ENCODE results near the gene SLC25A22. TPM values are rescaled to one million over a fixed set of nuclear protein-coding genes. Genes with fewer than 3 reads are reported as not detected.

The SLC25A22 gene
- total RNA-seq, 4 donors from 2014 or later, result 6.0 to 28.3 (median 9.7) TPM

DNA sequence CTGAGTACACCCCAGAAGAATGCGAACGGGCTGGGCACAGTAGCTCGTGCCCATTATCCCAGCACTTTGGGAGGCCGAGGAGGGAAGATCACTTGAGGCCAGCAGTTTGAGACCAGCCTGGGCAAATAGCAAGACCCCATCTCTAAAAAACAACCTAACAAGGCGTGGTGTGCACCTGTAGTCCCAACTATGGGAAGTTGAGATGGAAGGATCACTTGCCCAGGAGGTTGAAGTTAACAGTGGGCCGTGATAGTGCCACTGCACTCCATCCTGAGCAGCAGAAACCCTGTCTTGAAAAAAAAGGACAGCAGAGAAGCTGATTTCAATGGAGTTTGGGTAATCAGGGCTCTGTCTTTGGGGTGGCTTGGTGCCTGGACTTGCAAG lies 15.0 kb upstream of the SLC25A22 start:
- H3K4me1 ChIP-seq, result peaks cover 6 to 30% (median 21%) of the 10 kb centered on the region in 4 donors
- H3K36me3 ChIP-seq, result peaks cover 0 to 13% (median 3%) of the 10 kb centered on the region in 4 donors
- no peak overlapping the region for H3K4me3 ChIP-seq
- in situ Hi-C loops (cut with MboI; ENCODE audit: low pct_ligation_motif_present in 1 of 4, low pct_unique_long_range_greater_than_20kb in 1 of 4, low sequenced_read_pairs in 3 of 4), result no loop called here
- DNase-seq, result no peak
- no peaks in the 10 kb centered on the region for H3K9me3 ChIP-seq
- no peak overlapping the region for H3K27ac ChIP-seq
- WGBS, 2 donors (ENCODE audit: low coverage in 1 of 2), result 91 to 100% methylated on average over 2 to 6 of the region's 6 CpGs
- no peak for TF ChIP-seq POLR2AphosphoS5 (IDR thresholded peaks at IDR 0.05)
- no peak for TF ChIP-seq POLR2A (IDR thresholded peaks at IDR 0.05)
- no peak for TF ChIP-seq EP300 (IDR thresholded peaks at IDR 0.05; ENCODE audit: low read depth)
- TF ChIP-seq CTCF (IDR thresholded peaks at IDR 0.05), result no peak
- no peaks in the 10 kb centered on the region for H3K27me3 ChIP-seq
- intact Hi-C loops (cut with DNase I; ENCODE audit: low total_unique reads), result no loop called here

GRCh38 chr11:812390-812789 lies 14.3 kb upstream of the SLC25A22 start:
- Histone ChIP-seq H3K27me3 (no peaks in the 10 kb centered on the region), H3K36me3 (peaks cover 0 to 13% (median 3%) of the 10 kb centered on the region in 4 donors), H3K4me3 (no peak overlapping the region), H3K9me3 (no peaks in the 10 kb centered on the region), H3K27ac (no peak overlapping the region), H3K4me1 (peaks cover 6 to 33% (median 28%) of the 10 kb centered on the region in 4 donors)
- WGBS, 2 donors (ENCODE audit: low coverage in 1 of 2), result 76% methylated on average over 3 of the region's 3 CpGs; no CpG with 5 or more reads in 1 of the 2 donors
- TF ChIP-seq POLR2AphosphoS5 (IDR thresholded peaks at IDR 0.05) (no peak), CTCF (IDR thresholded peaks at IDR 0.05) (no peak), EP300 (IDR thresholded peaks at IDR 0.05; ENCODE audit: low read depth) (no peak), POLR2A (IDR thresholded peaks at IDR 0.05) (no peak)
- intact Hi-C loops (cut with DNase I; ENCODE audit: low total_unique reads) (no loop called here), in situ Hi-C loops (cut with MboI; ENCODE audit: low pct_ligation_motif_present in 1 of 4, low pct_unique_long_range_greater_than_20kb in 1 of 4, low sequenced_read_pairs in 3 of 4) (no loop called here)
- no peak for DNase-seq

DNA sequence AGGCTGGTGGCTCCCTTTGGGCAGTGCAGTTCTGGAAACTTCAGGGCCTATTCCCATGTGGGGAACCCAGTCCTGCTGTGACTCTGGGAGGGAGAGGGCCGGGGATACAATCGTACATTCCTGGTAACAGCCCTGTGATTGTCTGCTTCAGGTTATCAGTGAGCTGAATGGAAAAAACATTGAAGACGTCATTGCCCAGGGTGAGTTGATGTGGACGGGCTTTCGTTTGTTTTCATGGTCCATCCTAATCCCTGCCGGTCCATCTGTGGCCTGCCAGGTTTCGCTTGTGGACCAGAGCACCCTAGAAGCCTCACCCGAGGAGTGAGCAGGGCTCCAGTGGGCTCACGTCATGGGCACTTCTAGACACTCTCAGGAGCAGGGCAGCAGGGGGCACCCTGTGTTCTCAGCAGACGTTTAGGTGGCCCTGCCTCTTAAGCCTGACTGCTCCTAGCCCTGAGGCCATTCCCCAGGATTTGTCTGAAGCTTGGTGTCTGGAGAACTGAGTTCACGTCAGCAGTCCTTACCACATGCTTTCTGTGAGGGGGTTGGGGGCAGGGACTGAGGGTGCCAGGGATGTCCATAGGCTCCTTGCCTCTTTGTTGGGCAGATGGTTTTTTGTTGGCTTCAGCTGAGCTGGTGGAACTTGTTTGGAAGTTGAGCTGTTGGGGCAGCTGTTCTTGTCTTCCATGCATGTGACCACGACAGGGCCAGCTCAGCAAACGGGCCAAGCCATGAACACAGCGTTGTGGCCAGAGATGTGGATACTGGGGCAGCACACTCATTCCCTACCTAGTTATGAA lies 13.6 kb upstream of the SLC25A22 start:
- intact Hi-C loops (cut with DNase I; ENCODE audit: low total_unique reads) (no loop called here), in situ Hi-C loops (cut with MboI; ENCODE audit: low pct_ligation_motif_present in 1 of 4, low pct_unique_long_range_greater_than_20kb in 1 of 4, low sequenced_read_pairs in 3 of 4) (no loop called here)
- H3K9me3 ChIP-seq, result no peaks in the 10 kb centered on the region
- H3K27me3 ChIP-seq, result no peaks in the 10 kb centered on the region
- 63 to 80% methylated on average over 2 to 14 of the region's 14 CpGs for WGBS, 2 donors (ENCODE audit: low coverage in 1 of 2)
- no peak for TF ChIP-seq POLR2AphosphoS5 (IDR thresholded peaks at IDR 0.05)
- TF ChIP-seq EP300 (IDR thresholded peaks at IDR 0.05; ENCODE audit: low read depth), result no peak
- TF ChIP-seq POLR2A (IDR thresholded peaks at IDR 0.05), result no peak
- TF ChIP-seq CTCF (IDR thresholded peaks at IDR 0.05), result no peak
- peaks cover 0 to 13% (median 3%) of the 10 kb centered on the region in 4 donors for H3K36me3 ChIP-seq
- peak overlapping the region in 3 of 4 donors; percentile 94 to 96 (median 95) for H3K27ac ChIP-seq
- peaks cover 6 to 33% (median 28%) of the 10 kb centered on the region in 4 donors for H3K4me1 ChIP-seq
- peak overlapping the region in 1 of 4 donors; percentile 87 for H3K4me3 ChIP-seq
- no peak for DNase-seq

DNA sequence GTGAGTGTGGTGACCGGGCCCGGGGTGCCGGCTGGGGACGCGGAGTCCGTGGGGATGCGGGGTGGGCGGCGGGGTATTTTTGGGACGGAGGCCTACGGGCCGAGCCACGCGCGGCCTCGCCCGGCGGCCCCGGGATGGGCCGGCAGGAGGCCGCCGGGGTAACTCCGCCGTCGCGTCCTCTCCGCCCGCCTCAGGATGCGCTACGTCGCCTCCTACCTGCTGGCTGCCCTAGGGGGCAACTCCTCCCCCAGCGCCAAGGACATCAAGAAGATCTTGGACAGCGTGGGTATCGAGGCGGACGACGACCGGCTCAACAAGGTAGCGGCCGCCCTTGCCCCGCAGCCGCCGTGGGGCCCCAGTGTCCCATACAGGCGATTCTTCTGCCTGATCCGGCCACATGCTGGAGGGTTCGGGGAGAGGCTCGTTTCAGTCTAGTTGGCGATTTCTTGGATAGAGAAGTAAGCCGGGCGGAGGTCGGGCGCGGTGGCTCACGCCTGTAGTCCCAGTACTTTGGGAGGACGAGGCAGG lies 12.0 kb upstream of the SLC25A22 start:
- Histone ChIP-seq H3K27me3 (no peaks in the 10 kb centered on the region), H3K4me3 (peak overlapping the region; percentile 56 to 98 (median 92)), H3K36me3 (peaks cover 0 to 13% (median 3%) of the 10 kb centered on the region in 4 donors), H3K9me3 (no peaks in the 10 kb centered on the region), H3K4me1 (peaks cover 6 to 36% (median 30%) of the 10 kb centered on the region in 4 donors), H3K27ac (peak overlapping the region; percentile 94 to 96 (median 96))
- intact Hi-C loops (cut with DNase I; ENCODE audit: low total_unique reads), result no loop called here
- peak in 1 of 5 experiments; percentile 12 for TF ChIP-seq CTCF (IDR thresholded peaks at IDR 0.05)
- TF ChIP-seq POLR2A (IDR thresholded peaks at IDR 0.05), result no peak
- WGBS, 2 donors (ENCODE audit: low coverage in 1 of 2), result 0% methylated on average over 12 of the region's 55 CpGs; no CpG with 5 or more reads in 1 of the 2 donors
- DNase-seq, result no peak
- in situ Hi-C loops (cut with MboI; ENCODE audit: low pct_ligation_motif_present in 1 of 4, low pct_unique_long_range_greater_than_20kb in 1 of 4, low sequenced_read_pairs in 3 of 4), result no loop called here
